HUES48 (cell line): ENCODE measurements around the gene VGLL1.

Source experiments
- H3K27ac ChIP-seq: one replicate; pipeline ENCODE4 v1.7.0; 2013; ENCODE audit warnings: low read depth, low read length, inconsistent platforms
- H3K27me3 ChIP-seq: 2 replicates; pipeline ENCODE4 v1.6.1; 2013; ENCODE audit warnings: mild to moderate bottlenecking, low read length; ENCODE audit not compliant: control insufficient read depth, insufficient read depth
- H3K36me3 ChIP-seq: 2 replicates; pipeline ENCODE4 v1.6.1; 2013; ENCODE audit warnings: low read length; ENCODE audit not compliant: control insufficient read depth, insufficient read depth
- H3K4me1 ChIP-seq: 2 replicates; pipeline ENCODE4 v1.6.1; 2013; ENCODE audit warnings: mild to moderate bottlenecking, low read length; ENCODE audit not compliant: control insufficient read depth, insufficient read depth
- H3K4me3 ChIP-seq: 2 replicates; pipeline ENCODE4 v1.5.1; 2013; ENCODE audit warnings: mild to moderate bottlenecking, low read depth, low read length
- H3K9ac ChIP-seq: 2 replicates; pipeline ENCODE4 v1.6.1; 2013; ENCODE audit warnings: mild to moderate bottlenecking, low read depth, low read length, moderate library complexity
- H3K9me3 ChIP-seq: 2 replicates; pipeline ENCODE4 v1.6.1; 2013; ENCODE audit warnings: low read length; ENCODE audit not compliant: control insufficient read depth, insufficient read depth

VGLL1 gene

GRCh38 chrX:136555694-136556093 is 23.7 kb downstream of the VGLL1 start:
- Histone ChIP-seq H3K36me3 (no peaks in the 10 kb centered on the region), H3K27me3 (peaks cover 6% of the 10 kb centered on the region; the same call in 1 of the 2 replicates), H3K9me3 (no peaks in the 10 kb centered on the region), H3K27ac (no peak overlapping the region), H3K4me3 (no peak overlapping the region), H3K9ac (no peak overlapping the region), H3K4me1 (no peaks in the 10 kb centered on the region)

GRCh38 chrX:136572030-136572429 is 40.0 kb downstream of the VGLL1 start:
- no peaks in the 10 kb centered on the region for H3K36me3 ChIP-seq
- H3K9ac ChIP-seq = no peak overlapping the region
- H3K4me1 ChIP-seq = no peaks in the 10 kb centered on the region
- no peak overlapping the region for H3K27ac ChIP-seq
- H3K9me3 ChIP-seq = no peaks in the 10 kb centered on the region
- H3K27me3 ChIP-seq = no peaks in the 10 kb centered on the region; the same call in 1 of the 2 replicates
- H3K4me3 ChIP-seq = no peak overlapping the region

- Histone ChIP-seq H3K4me3 (no peak overlapping the region), H3K36me3 (no peaks in the 10 kb centered on the region), H3K9ac (no peak overlapping the region), H3K4me1 (peaks cover 2% of the 10 kb centered on the region; the same call in 1 of the 2 replicates), H3K9me3 (no peaks in the 10 kb centered on the region), H3K27ac (no peak overlapping the region), H3K27me3 (no peaks in the 10 kb centered on the region; the same call in 1 of the 2 replicates)
These were observed 42.5 kb downstream of the VGLL1 start for GRCh38 chrX:136574548-136574947.

- no peak overlapping the region for H3K27ac ChIP-seq
- H3K36me3 ChIP-seq = no peaks in the 10 kb centered on the region
- H3K9me3 ChIP-seq = no peaks in the 10 kb centered on the region
- no peak overlapping the region for H3K4me3 ChIP-seq
- no peak overlapping the region for H3K9ac ChIP-seq
- peaks cover 2% of the 10 kb centered on the region; the same call in 1 of the 2 replicates for H3K4me1 ChIP-seq
- H3K27me3 ChIP-seq = no peaks in the 10 kb centered on the region
These were observed 45.5 kb downstream of the VGLL1 start for GRCh38 chrX:136577552-136577951.

- Histone ChIP-seq H3K36me3 (no peaks in the 10 kb centered on the region), H3K9me3 (no peaks in the 10 kb centered on the region), H3K27me3 (no peaks in the 10 kb centered on the region), H3K9ac (no peak overlapping the region), H3K4me1 (peaks cover 8% of the 10 kb centered on the region; the same call in 1 of the 2 replicates), H3K4me3 (no peak overlapping the region), H3K27ac (no peak overlapping the region)
These were observed 48.3 kb downstream of the VGLL1 start for GRCh38 chrX:136580316-136580715.

GRCh38 chrX:136582624-136583023 is 50.6 kb downstream of the VGLL1 start:
- H3K36me3 ChIP-seq = no peaks in the 10 kb centered on the region
- no peak overlapping the region for H3K27ac ChIP-seq
- H3K4me3 ChIP-seq = no peak overlapping the region
- no peaks in the 10 kb centered on the region for H3K9me3 ChIP-seq
- H3K4me1 ChIP-seq = peaks cover 16% of the 10 kb centered on the region
- H3K27me3 ChIP-seq = no peaks in the 10 kb centered on the region
- H3K9ac ChIP-seq = no peak overlapping the region

GRCh38 chrX:136584545-136584944 is 52.5 kb downstream of the VGLL1 start:
- Histone ChIP-seq H3K27ac (no peak overlapping the region), H3K4me3 (no peak overlapping the region), H3K27me3 (no peaks in the 10 kb centered on the region)

GRCh38 chrX:136585262-136585661 is 53.2 kb downstream of the VGLL1 start:
- H3K4me3 ChIP-seq = no peak overlapping the region
- H3K27me3 ChIP-seq = no peaks in the 10 kb centered on the region
- no peaks in the 10 kb centered on the region for H3K36me3 ChIP-seq
- H3K9ac ChIP-seq = no peak overlapping the region
- no peak overlapping the region for H3K27ac ChIP-seq
- peaks cover 14% of the 10 kb centered on the region for H3K4me1 ChIP-seq
- H3K9me3 ChIP-seq = no peaks in the 10 kb centered on the region

More at GRCh38 chrX:136584545-136584944, 52.5 kb downstream of the VGLL1 start:
- Histone ChIP-seq H3K4me1 (peaks cover 14% of the 10 kb centered on the region), H3K9me3 (no peaks in the 10 kb centered on the region), H3K36me3 (no peaks in the 10 kb centered on the region), H3K9ac (no peak overlapping the region)

- no peak overlapping the region for H3K4me3 ChIP-seq
- no peak overlapping the region for H3K9ac ChIP-seq
- peaks cover 14% of the 10 kb centered on the region for H3K4me1 ChIP-seq
- no peaks in the 10 kb centered on the region for H3K36me3 ChIP-seq
- H3K27ac ChIP-seq = no peak overlapping the region
- no peaks in the 10 kb centered on the region for H3K27me3 ChIP-seq
- H3K9me3 ChIP-seq = no peaks in the 10 kb centered on the region
These were observed 53.9 kb downstream of the VGLL1 start for GRCh38 chrX:136585960-136586359.

GRCh38 chrX:136586386-136586785 is 54.4 kb downstream of the VGLL1 start:
- H3K27ac ChIP-seq = no peak overlapping the region
- H3K4me3 ChIP-seq = no peak overlapping the region
- no peaks in the 10 kb centered on the region for H3K36me3 ChIP-seq
- no peaks in the 10 kb centered on the region for H3K9me3 ChIP-seq
- H3K9ac ChIP-seq = no peak overlapping the region
- peaks cover 14% of the 10 kb centered on the region for H3K4me1 ChIP-seq
- no peaks in the 10 kb centered on the region for H3K27me3 ChIP-seq

GRCh38 chrX:136587532-136587931 is 55.5 kb downstream of the VGLL1 start:
- H3K4me1 ChIP-seq = peaks cover 14% of the 10 kb centered on the region
- no peaks in the 10 kb centered on the region for H3K36me3 ChIP-seq
- no peak overlapping the region for H3K27ac ChIP-seq
- no peak overlapping the region for H3K9ac ChIP-seq
- no peaks in the 10 kb centered on the region for H3K9me3 ChIP-seq
- H3K4me3 ChIP-seq = no peak overlapping the region
- H3K27me3 ChIP-seq = no peaks in the 10 kb centered on the region

- H3K27ac ChIP-seq = no peak overlapping the region
- H3K36me3 ChIP-seq = no peaks in the 10 kb centered on the region
- H3K9me3 ChIP-seq = no peaks in the 10 kb centered on the region
- no peak overlapping the region for H3K4me3 ChIP-seq
- H3K27me3 ChIP-seq = no peaks in the 10 kb centered on the region
- peaks cover 14% of the 10 kb centered on the region for H3K4me1 ChIP-seq
- no peak overlapping the region for H3K9ac ChIP-seq
These were observed 56.0 kb downstream of the VGLL1 start for GRCh38 chrX:136588036-136588435.
